ENCODE results near the gene PCDHB14.

GRCh38 chr5:141261238-141261546 is 38.0 kb downstream of the PCDHB14 start:
- no peak for TF ChIP-seq CTCF (IDR thresholded peaks at IDR 0.05)
- no peak for TF ChIP-seq POLR2A (IDR thresholded peaks at IDR 0.05)
